Common myeloid progenitor, CD34-positive (primary cell): ENCODE results near the gene USP53.

ENCODE experiments used
- CTCF ChIA-PET: fragments of 350-600 bp; sonication (Branson Sonifier 250); formaldehyde crosslinking; loops from one replicate; lab custom pipeline; 2021; ENCODE audit warnings: antibody characterized with exemption; lab: Charles Lee
- POLR2A ChIA-PET: fragments of 350-600 bp; sonication (Branson Sonifier 250); formaldehyde crosslinking; loops from one replicate; lab custom pipeline; 2021; ENCODE audit warnings: antibody characterized with exemption; lab: Charles Lee
- DNase-seq, 3 donors: peaks; one replicate each; pipeline versions ENCODE4 v3.0.0 to v3.0.0-alpha.2; 2013
- H3K27ac ChIP-seq, 2 experiments: 1 replicate in 1 of 2; 2 replicates in 1 of 2; pipeline ENCODE4 v1.7.0; 2013; ENCODE audit warnings: inconsistent platforms in 2 of 2, low read length in 2 of 2, mild to moderate bottlenecking in 2 of 2, low read depth in 1 of 2, moderate library complexity in 1 of 2; ENCODE audit not compliant: severe bottlenecking in 2 of 2, insufficient read depth in 1 of 2, poor library complexity in 1 of 2
- H3K27me3 ChIP-seq, 5 experiments: replicated peaks in 2 of 5; 1 replicate in 3 of 5; 2 replicates in 2 of 5; pipeline versions ENCODE4 v1.6.1 to v1.7.0; 2013; ENCODE audit warnings: low read length in 4 of 5, mild to moderate bottlenecking in 2 of 5, moderate library complexity in 2 of 5, inconsistent platforms in 1 of 5; ENCODE audit not compliant: insufficient read depth in 5 of 5, control insufficient read depth in 4 of 5
- H3K36me3 ChIP-seq, 4 experiments: 1 replicate in 2 of 4; 2 replicates in 2 of 4; pipeline versions ENCODE4 v1.6.1 to v1.7.0; 2013; ENCODE audit warnings: low read length in 3 of 4, control low read depth in 1 of 4, mild to moderate bottlenecking in 1 of 4; ENCODE audit not compliant: control insufficient read depth in 4 of 4, insufficient read depth in 4 of 4
- H3K4me1 ChIP-seq, 4 experiments: 1 replicate in 3 of 4; 2 replicates in 1 of 4; pipeline versions ENCODE4 v1.6.1 to v1.7.1; 2013; ENCODE audit warnings: low read length in 3 of 4, mild to moderate bottlenecking in 3 of 4, control low read depth in 1 of 4, inconsistent platforms in 1 of 4, moderate library complexity in 1 of 4; ENCODE audit not compliant: control insufficient read depth in 4 of 4, insufficient read depth in 4 of 4; ENCODE audit errors: control extremely low read depth in 1 of 4
- H3K4me3 ChIP-seq, 7 experiments: 1 replicate in 4 of 7; 2 replicates in 3 of 7; pipeline versions ENCODE4 v1.5.1 to v1.7.0; 2013; ENCODE audit warnings: mild to moderate bottlenecking in 7 of 7, low read length in 6 of 7, moderate library complexity in 6 of 7, inconsistent platforms in 2 of 7, low read depth in 2 of 7, control low read depth in 1 of 7; ENCODE audit not compliant: insufficient read depth in 4 of 7, control insufficient read depth in 1 of 7; ENCODE audit errors: extremely low read depth in 1 of 7
- H3K9me3 ChIP-seq, 5 experiments: 1 replicate in 4 of 5; 2 replicates in 1 of 5; pipeline versions ENCODE4 v1.6.1 to v1.7.1; 2013; ENCODE audit warnings: low read length in 4 of 5, mild to moderate bottlenecking in 2 of 5, inconsistent platforms in 1 of 5, low read depth in 1 of 5, moderate library complexity in 1 of 5; ENCODE audit not compliant: control insufficient read depth in 4 of 5, insufficient read depth in 2 of 5; ENCODE audit errors: control extremely low read depth in 1 of 5
- WGBS: methylation state at CpG from one replicate; pipeline ENCODE4 v1.1.5; 2013; ENCODE audit not compliant: insufficient coverage; 5-methylcytosine and 5-hydroxymethylcytosine counted together

The USP53 gene

GRCh38 chr4:119184128-119184527, 28.4 kb upstream of the USP53 start:
- no peaks in the 10 kb centered on the region for H3K9me3 ChIP-seq
- CTCF ChIA-PET: no interaction called here
- WGBS: 100% methylated on average over 1 of the region's 2 CpGs

GRCh38 chr4:119189638-119190037, 22.9 kb upstream of the USP53 start:
- 86% methylated on average over 1 of the region's 1 CpG for WGBS
- Histone ChIP-seq H3K27me3 (no peaks in the 10 kb centered on the region), H3K4me1 (peaks cover 0 to 4% (median 0%) of the 10 kb centered on the region in 4 experiments), H3K4me3 (no peak overlapping the region), H3K9me3 (no peaks in the 10 kb centered on the region), H3K36me3 (no peaks in the 10 kb centered on the region), H3K27ac (no peak overlapping the region)
- no peak for DNase-seq
- ChIA-PET CTCF (interaction anchor here (1.4 kb wide), 1 partner anchor 36 kb away, joined by 3 read pairs; no protein-coding TSS in a partner anchor), POLR2A (no interaction called here)

More at GRCh38 chr4:119184128-119184527, 28.4 kb upstream of the USP53 start:
- Histone ChIP-seq H3K27ac (no peak overlapping the region), H3K4me1 (no peaks in the 10 kb centered on the region), H3K36me3 (no peaks in the 10 kb centered on the region), H3K4me3 (no peak overlapping the region), H3K27me3 (no peaks in the 10 kb centered on the region)
- no peak for DNase-seq
- POLR2A ChIA-PET: no interaction called here

- Histone ChIP-seq H3K4me1 (peaks cover 0 to 4% (median 0%) of the 10 kb centered on the region in 4 experiments), H3K9me3 (no peaks in the 10 kb centered on the region), H3K27me3 (no peaks in the 10 kb centered on the region), H3K4me3 (no peak overlapping the region), H3K36me3 (no peaks in the 10 kb centered on the region), H3K27ac (no peak overlapping the region)
- ChIA-PET POLR2A (no interaction called here), CTCF (interaction anchor here (0.9 to 1.4 kb wide), 2 partner anchors 22 to 37 kb away, joined by 3 read pairs; partner anchors contain the start of gene USP53)
- 100% methylated on average over 2 of the region's 2 CpGs for WGBS
- DNase-seq: no peak
Observed at GRCh38 chr4:119190354-119190753, 22.2 kb upstream of the USP53 start.

- Histone ChIP-seq H3K9me3 (no peaks in the 10 kb centered on the region), H3K4me1 (peaks cover 0 to 4% (median 0%) of the 10 kb centered on the region in 4 experiments), H3K4me3 (no peak overlapping the region), H3K27me3 (no peaks in the 10 kb centered on the region), H3K36me3 (no peaks in the 10 kb centered on the region), H3K27ac (no peak overlapping the region)
- POLR2A ChIA-PET: no interaction called here
- DNase-seq: no peak
- CTCF ChIA-PET: no interaction called here
- WGBS: 100% methylated on average over 1 of the region's 3 CpGs
Observed at GRCh38 chr4:119191505-119191904, 21.0 kb upstream of the USP53 start.

- 97% methylated on average over 11 of the region's 11 CpGs for WGBS
- no peaks in the 10 kb centered on the region for H3K36me3 ChIP-seq
- CTCF ChIA-PET: no interaction called here
- POLR2A ChIA-PET: no interaction called here
- H3K4me3 ChIP-seq: no peak overlapping the region
- no peaks in the 10 kb centered on the region for H3K9me3 ChIP-seq
- DNase-seq: no peak
- H3K27me3 ChIP-seq: no peaks in the 10 kb centered on the region
- no peak overlapping the region for H3K27ac ChIP-seq
- H3K4me1 ChIP-seq: no peaks in the 10 kb centered on the region
Observed at GRCh38 chr4:119197772-119198212, 14.7 kb upstream of the USP53 start.

- POLR2A ChIA-PET: no interaction called here
- 100% methylated on average over 2 of the region's 4 CpGs for WGBS
- peak overlapping the region in 1 of 7 experiments; percentile 25 for H3K4me3 ChIP-seq
- H3K27me3 ChIP-seq: no peaks in the 10 kb centered on the region
- H3K4me1 ChIP-seq: peaks cover 0 to 10% (median 0%) of the 10 kb centered on the region in 4 experiments
- DNase-seq: no peak
- no peak overlapping the region for H3K27ac ChIP-seq
- H3K9me3 ChIP-seq: no peaks in the 10 kb centered on the region
- H3K36me3 ChIP-seq: no peaks in the 10 kb centered on the region
- CTCF ChIA-PET: no interaction called here
Observed at GRCh38 chr4:119204916-119205315, 7.6 kb upstream of the USP53 start.

- no peaks in the 10 kb centered on the region for H3K27me3 ChIP-seq
- ChIA-PET CTCF (no interaction called here), POLR2A (interaction anchor here (0.6 kb wide), 1 partner anchor 94 kb away, joined by 3 read pairs; no protein-coding TSS in a partner anchor)
- peaks cover 0 to 10% (median 0%) of the 10 kb centered on the region in 4 experiments for H3K4me1 ChIP-seq
- H3K4me3 ChIP-seq: no peak overlapping the region
- no peaks in the 10 kb centered on the region for H3K9me3 ChIP-seq
- no peak overlapping the region for H3K27ac ChIP-seq
- DNase-seq: no peak
- no peaks in the 10 kb centered on the region for H3K36me3 ChIP-seq
Observed at GRCh38 chr4:119205690-119206089, 6.8 kb upstream of the USP53 start.
